Prostate gland (tissue), 2 donors: Measurements from ENCODE around the gene KRT33B. TPM values are rescaled to one million over a fixed set of nuclear protein-coding genes. Genes with fewer than 3 reads are reported as not detected.

Source experiments
- DNase-seq: peaks from one replicate; pipeline ENCODE4 v3.0.0-alpha.2; 2019; ENCODE audit warnings: low spot score
- H3K27ac ChIP-seq, 2 donors: fragments of 200-600 bp; sonication (generic); 2 replicates each; pipeline ENCODE4 v1.5.1; 2017 to 2019
- H3K27me3 ChIP-seq: fragments of 200-600 bp; sonication (generic); replicated peaks from 2 replicates; pipeline ENCODE4 v1.5.1; 2019; ENCODE audit not compliant: insufficient read depth
- H3K36me3 ChIP-seq, 2 donors: fragments of 200-600 bp; sonication (generic); 1 replicate in 1 of 2; 2 replicates in 1 of 2; pipeline versions ENCODE4 v1.5.1 to v1.8.1; 2017 to 2019
- H3K4me1 ChIP-seq: fragments of 200-600 bp; sonication (generic); replicated peaks from 2 replicates; pipeline ENCODE4 v1.5.1; 2019
- H3K4me3 ChIP-seq, 2 donors: fragments of 200-600 bp; sonication (generic); 2 replicates each; pipeline ENCODE4 v1.5.1; 2017 to 2019
- H3K9me3 ChIP-seq: fragments of 200-600 bp; sonication (generic); 2 replicates; pipeline ENCODE4 v1.5.1; 2017
- POLR2A ChIP-seq: fragments of 450-650 bp; IDR thresholded peaks from one replicate; pipeline ENCODE4 v1.6.1; 2016; ENCODE audit warnings: antibody characterized with exemption, mild to moderate bottlenecking
- POLR2AphosphoS5 ChIP-seq: sonication (generic); formaldehyde crosslinking; IDR thresholded peaks from one replicate; pipeline ENCODE4 v1.6.1; 2017; ENCODE audit warnings: antibody characterized with exemption
- WGBS: methylation state at CpG from one replicate; pipeline ENCODE4 v1.1.5; 2018; 5-methylcytosine and 5-hydroxymethylcytosine counted together
- intact Hi-C: fragments of 100-400 bp; cut with DNase I; formaldehyde crosslinking; loops from one replicate; pipeline ENCODE4 v1.14.2; 2022
- total RNA-seq, 2 donors: library from RNA; depleted of rRNA; stranded (reverse); fragments of >200 nt; gene quantifications; one replicate each; pipeline ENCODE4 v1.1.0, GENCODE V29; 2016
- TF ChIP-seq, protein P1 (sequence below), 4 experiments: fragments of 200-600 bp in 2 of 4; fragments of 450-650 bp in 2 of 4; sonication (generic) in 2 of 4; IDR thresholded peaks; 1 replicate in 3 of 4; 2 replicates in 1 of 4; pipeline ENCODE4 v1.5.1; 2016 to 2019; ENCODE audit warnings: antibody characterized with exemption in 4 of 4, mild to moderate bottlenecking in 2 of 4, moderate library complexity in 2 of 4

Gene KRT33B
- total RNA-seq, 2 donors from 2014 or later = not detected

DNA sequence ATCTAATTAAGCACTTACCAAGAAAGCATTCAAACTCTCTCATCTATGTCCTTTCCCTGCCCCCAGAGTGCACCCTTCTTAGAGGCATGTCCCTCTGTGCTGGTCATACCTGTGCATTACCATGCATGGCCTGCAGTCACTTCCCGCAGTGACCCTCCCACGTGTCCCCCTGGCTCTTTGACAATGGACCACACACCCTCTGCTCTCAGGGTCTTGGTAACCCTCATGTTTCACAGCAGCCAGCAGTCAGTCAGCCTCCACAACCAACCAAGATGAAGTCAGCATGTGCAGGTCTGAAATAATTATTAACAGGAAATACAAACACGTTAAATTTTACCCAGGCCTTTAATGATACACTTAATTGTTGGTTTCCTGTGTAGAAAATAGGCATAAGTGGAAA lies 29.1 kb downstream of the KRT33B start:
- no peak overlapping the region for H3K27ac ChIP-seq
- no peaks in the 10 kb centered on the region for H3K9me3 ChIP-seq
- H3K27me3 ChIP-seq = no peaks in the 10 kb centered on the region
- no peak for DNase-seq
- no peak overlapping the region for H3K4me3 ChIP-seq
- intact Hi-C loops = no loop called here
- no peaks in the 10 kb centered on the region for H3K36me3 ChIP-seq
- no peak for TF ChIP-seq POLR2A
- 55% methylated on average over 3 of the region's 3 CpGs for WGBS
- no peaks in the 10 kb centered on the region for H3K4me1 ChIP-seq

DNA sequence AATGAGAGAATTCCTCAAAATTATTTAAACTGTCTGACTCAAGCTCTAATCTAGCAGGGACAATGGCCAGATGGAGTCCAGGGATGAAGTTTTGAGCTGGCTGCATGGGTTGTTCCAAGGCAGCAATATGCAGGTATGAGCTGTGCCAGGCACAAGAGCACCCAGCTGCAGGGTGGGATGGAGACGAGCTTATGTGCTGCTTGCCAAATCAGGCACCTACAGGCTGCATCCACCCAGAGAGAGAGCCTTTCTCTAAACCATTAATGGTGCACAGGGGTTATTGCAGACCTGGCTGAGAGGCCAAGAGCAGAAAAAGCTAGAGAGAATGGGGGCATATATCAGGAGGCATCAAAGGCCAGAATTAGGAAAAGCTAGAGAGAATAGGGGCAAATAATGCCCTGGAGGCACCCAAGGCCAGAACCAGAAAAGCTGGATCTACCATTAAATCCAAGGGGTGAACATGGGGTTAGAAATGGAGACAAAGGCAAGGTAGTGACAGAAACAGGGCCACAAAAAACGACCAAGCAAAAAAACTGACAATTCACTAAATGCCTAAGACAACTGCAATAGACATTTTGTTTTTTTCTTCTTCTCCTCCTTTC lies 29.9 kb downstream of the KRT33B start:
- no peaks in the 10 kb centered on the region for H3K9me3 ChIP-seq
- no peak overlapping the region for H3K4me3 ChIP-seq
- no peak overlapping the region for H3K27ac ChIP-seq
- WGBS = 33% methylated on average over 2 of the region's 2 CpGs
- intact Hi-C loops = no loop called here
- no peaks in the 10 kb centered on the region for H3K27me3 ChIP-seq
- no peaks in the 10 kb centered on the region for H3K4me1 ChIP-seq
- H3K36me3 ChIP-seq = no peaks in the 10 kb centered on the region
- no peak for DNase-seq
- no peak for TF ChIP-seq POLR2AphosphoS5

DNA sequence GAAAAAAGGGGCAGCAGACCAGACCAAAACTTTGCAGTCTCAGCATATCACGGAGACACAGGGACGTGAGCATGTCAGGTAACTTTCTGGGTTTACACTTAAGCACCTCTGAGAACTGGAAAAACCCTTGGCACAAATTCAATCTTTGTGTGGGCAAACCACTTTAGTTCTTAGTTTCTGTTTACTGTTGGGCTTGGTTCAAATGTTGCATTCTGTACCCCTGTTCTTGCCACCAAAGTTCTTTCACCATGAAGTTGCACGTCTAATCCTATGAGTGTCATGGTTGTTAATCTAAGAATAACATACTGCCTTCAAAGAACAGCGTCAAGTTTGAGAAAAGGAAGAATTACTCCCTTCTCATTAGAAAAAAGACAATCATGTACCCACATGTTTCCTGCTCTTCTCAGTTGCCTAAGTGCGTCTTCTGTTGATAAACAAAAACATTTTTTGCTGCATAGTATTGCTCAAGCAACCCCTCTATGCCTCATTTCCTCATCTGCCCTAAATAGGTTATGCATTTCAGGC lies 30.6 kb downstream of the KRT33B start:
- intact Hi-C loops = no loop called here
- no peak overlapping the region for H3K27ac ChIP-seq
- no peaks in the 10 kb centered on the region for H3K36me3 ChIP-seq
- no peaks in the 10 kb centered on the region for H3K27me3 ChIP-seq
- no peaks in the 10 kb centered on the region for H3K4me1 ChIP-seq
- no peaks in the 10 kb centered on the region for H3K9me3 ChIP-seq
- 31% methylated on average over 5 of the region's 5 CpGs for WGBS
- TF ChIP-seq POLR2AphosphoS5 = no peak
- TF ChIP-seq POLR2A = no peak
- DNase-seq = no peak
- H3K4me3 ChIP-seq = no peak overlapping the region

GRCh38 chr17:41335747-41336146 lies 33.9 kb downstream of the KRT33B start:
- Histone ChIP-seq H3K36me3 (no peaks in the 10 kb centered on the region), H3K9me3 (no peaks in the 10 kb centered on the region), H3K27ac (no peak overlapping the region), H3K27me3 (no peaks in the 10 kb centered on the region), H3K4me3 (no peak overlapping the region), H3K4me1 (no peaks in the 10 kb centered on the region)
- WGBS = 83% methylated on average over 1 of the region's 1 CpG
- no peak for DNase-seq
- intact Hi-C loops = no loop called here
- TF ChIP-seq, protein P1, sequence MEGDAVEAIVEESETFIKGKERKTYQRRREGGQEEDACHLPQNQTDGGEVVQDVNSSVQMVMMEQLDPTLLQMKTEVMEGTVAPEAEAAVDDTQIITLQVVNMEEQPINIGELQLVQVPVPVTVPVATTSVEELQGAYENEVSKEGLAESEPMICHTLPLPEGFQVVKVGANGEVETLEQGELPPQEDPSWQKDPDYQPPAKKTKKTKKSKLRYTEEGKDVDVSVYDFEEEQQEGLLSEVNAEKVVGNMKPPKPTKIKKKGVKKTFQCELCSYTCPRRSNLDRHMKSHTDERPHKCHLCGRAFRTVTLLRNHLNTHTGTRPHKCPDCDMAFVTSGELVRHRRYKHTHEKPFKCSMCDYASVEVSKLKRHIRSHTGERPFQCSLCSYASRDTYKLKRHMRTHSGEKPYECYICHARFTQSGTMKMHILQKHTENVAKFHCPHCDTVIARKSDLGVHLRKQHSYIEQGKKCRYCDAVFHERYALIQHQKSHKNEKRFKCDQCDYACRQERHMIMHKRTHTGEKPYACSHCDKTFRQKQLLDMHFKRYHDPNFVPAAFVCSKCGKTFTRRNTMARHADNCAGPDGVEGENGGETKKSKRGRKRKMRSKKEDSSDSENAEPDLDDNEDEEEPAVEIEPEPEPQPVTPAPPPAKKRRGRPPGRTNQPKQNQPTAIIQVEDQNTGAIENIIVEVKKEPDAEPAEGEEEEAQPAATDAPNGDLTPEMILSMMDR (IDR thresholded peaks at IDR 0.05) = no peak
- TF ChIP-seq POLR2A = no peak
- no peak for TF ChIP-seq POLR2AphosphoS5

DNA sequence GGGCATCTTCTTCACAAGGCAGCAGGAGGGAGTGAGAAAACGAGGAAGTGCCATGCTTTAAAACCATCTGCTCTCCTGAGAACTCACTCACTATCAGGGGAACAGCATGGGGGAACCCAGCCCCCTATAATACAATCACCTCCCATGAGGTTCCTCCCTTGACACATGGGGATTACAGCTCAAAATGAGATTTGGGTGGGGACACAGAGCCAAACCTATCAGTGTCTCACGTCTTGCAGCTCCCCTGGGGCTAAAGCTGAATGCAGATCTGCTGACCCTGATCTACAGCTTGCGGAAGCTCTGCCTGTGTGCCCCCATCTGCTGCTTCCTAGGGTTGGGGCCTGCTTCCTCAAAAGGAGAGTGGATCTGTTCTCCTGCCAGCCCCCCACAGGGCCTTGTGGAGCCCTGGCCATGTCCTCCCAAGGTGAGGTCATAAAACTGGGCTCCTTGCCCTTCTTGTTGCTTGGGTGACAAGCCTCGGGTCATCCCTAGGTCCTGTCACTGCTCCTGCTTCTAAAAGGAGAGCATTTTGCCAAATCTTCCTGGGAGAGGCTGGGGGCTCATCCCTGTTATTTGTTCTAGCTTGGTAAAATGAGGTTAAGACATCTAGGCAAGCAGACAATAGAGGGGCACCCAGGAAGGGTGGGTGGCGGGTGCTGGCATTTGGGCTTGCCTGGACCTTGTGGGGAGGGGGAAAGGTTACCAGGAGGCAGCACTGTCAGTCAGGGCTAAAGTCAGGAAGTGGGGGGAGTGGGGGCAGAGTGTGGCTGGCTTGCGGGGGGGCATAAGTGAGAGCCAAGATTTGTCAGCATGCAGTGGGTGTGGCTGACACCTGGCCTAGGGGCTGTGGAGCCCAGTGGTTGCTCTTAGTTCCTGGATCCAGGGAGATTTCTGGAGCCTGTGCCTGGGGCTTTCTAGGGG lies 35.0 kb downstream of the KRT33B start:
- intact Hi-C loops = no loop called here
- Histone ChIP-seq H3K27me3 (no peaks in the 10 kb centered on the region), H3K36me3 (no peaks in the 10 kb centered on the region), H3K4me3 (no peak overlapping the region), H3K4me1 (no peaks in the 10 kb centered on the region), H3K9me3 (no peaks in the 10 kb centered on the region), H3K27ac (no peak overlapping the region)
- WGBS = 77% methylated on average over 6 of the region's 6 CpGs
- DNase-seq = no peak
- TF ChIP-seq POLR2A (no peak), POLR2AphosphoS5 (no peak)
- TF ChIP-seq, protein P1 (IDR thresholded peaks at IDR 0.05) = no peak

DNA sequence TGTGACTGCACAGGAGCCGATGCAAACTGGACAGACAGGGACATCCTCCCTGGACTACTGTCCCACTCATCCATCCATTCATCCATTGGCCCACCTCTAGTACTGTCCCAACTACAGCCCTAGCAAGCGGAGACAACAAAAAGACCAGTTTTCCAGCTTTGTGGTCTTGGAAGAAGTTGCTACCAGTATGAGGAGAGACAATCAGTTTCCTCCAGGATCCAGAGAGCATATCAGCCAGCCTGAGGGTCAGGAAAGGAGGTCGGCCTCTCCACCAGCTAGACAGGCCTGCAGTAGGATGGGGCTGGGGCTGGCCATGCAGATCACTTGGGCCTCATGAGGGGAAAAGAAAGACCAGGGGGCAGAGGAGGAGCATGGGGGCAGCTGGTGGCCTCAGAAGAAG lies 35.8 kb downstream of the KRT33B start:
- no peaks in the 10 kb centered on the region for H3K36me3 ChIP-seq
- DNase-seq = no peak
- no peak overlapping the region for H3K4me3 ChIP-seq
- no peaks in the 10 kb centered on the region for H3K27me3 ChIP-seq
- TF ChIP-seq, protein P1 (IDR thresholded peaks at IDR 0.05) = no peak
- no peak for TF ChIP-seq POLR2A
- TF ChIP-seq POLR2AphosphoS5 = no peak
- no peak overlapping the region for H3K27ac ChIP-seq
- H3K4me1 ChIP-seq = no peaks in the 10 kb centered on the region
- intact Hi-C loops = no loop called here
- WGBS = 90% methylated on average over 3 of the region's 3 CpGs
- H3K9me3 ChIP-seq = no peaks in the 10 kb centered on the region
